ENCODE results near the gene LRCH3. TPM values are rescaled to one million over a fixed set of nuclear protein-coding genes. Genes with fewer than 3 reads are reported as not detected.

LRCH3 gene
- total RNA-seq, 1 experiment from 2014 or later = 63.6 TPM

- TF ChIP-seq FOXP4 (CRISPR knock-in tag; IDR thresholded peaks at IDR 0.05) (no peak), SMAD3 (CRISPR knock-in tag; IDR thresholded peaks at IDR 0.05; ENCODE audit: borderline replicate concordance) (no peak), MAX (CRISPR knock-in tag; IDR thresholded peaks at IDR 0.05) (no peak), NR2C2 (CRISPR knock-in tag; IDR thresholded peaks at IDR 0.05) (no peak)
These were observed 39.4 kb downstream of the LRCH3 start (continued) for GRCh38 chr3:197830308-197830966.

- Mint-ChIP-seq H3K4me1 (no peaks in the 10 kb centered on the region), H3K36me3 (peaks cover 65% of the 10 kb centered on the region), H3K27me3 (ENCODE audit: low read depth) (no peaks in the 10 kb centered on the region), H3K9me3 (no peaks in the 10 kb centered on the region), H3K4me3 (no peak overlapping the region), H3K27ac (0 out of 2 replicates have a peak overlapping the region, but pooled peaks have one; percentile 17)
- no peak for DNase-seq (ENCODE audit: low spot score)
- ATAC-seq = no peak
- TF ChIP-seq KAT7 (CRISPR knock-in tag; IDR thresholded peaks at IDR 0.05; ENCODE audit: borderline replicate concordance) (no peak), GTF2I (CRISPR knock-in tag; conservative IDR thresholded peaks at IDR 0.05) (no peak), CTCF (IDR thresholded peaks at IDR 0.05) (no peak), ETV6 (CRISPR knock-in tag; IDR thresholded peaks at IDR 0.05) (no peak), MYBL2 (CRISPR knock-in tag; IDR thresholded peaks at IDR 0.05) (no peak), ZNF423 (CRISPR knock-in tag; IDR thresholded peaks at IDR 0.05) (no peak), ZNF219 (CRISPR knock-in tag; IDR thresholded peaks at IDR 0.05; ENCODE audit: borderline replicate concordance) (no peak), ZNF425 (CRISPR knock-in tag; conservative IDR thresholded peaks at IDR 0.05) (no peak), RELA (CRISPR knock-in tag; IDR thresholded peaks at IDR 0.05; ENCODE audit: borderline replicate concordance) (no peak), STAT6 (CRISPR knock-in tag; conservative IDR thresholded peaks at IDR 0.05; ENCODE audit: low read depth) (no peak), HMGXB4 (CRISPR knock-in tag; IDR thresholded peaks at IDR 0.05) (no peak)
- ChIA-PET POLR2A (no interaction called here), CTCF (no interaction called here)
These were observed 39.9 kb downstream of the LRCH3 start for GRCh38 chr3:197830967-197831313.

All from WTC11 (cell line).